AG09309 (cell line): ENCODE results near the gene S100G.
"Not testable (repeated sequence)": the region's sequence is repeated elsewhere in the genome, so short reads cannot be mapped to it uniquely, and the experiment has no call there.

Source experiments
- DNase-seq: peaks from one replicate; pipeline ENCODE4 v3.0.0-alpha.2; 2010; ENCODE audit warnings: low read depth
- H3K4me3 ChIP-seq: 2 replicates; pipeline ENCODE4 v1.5.1; 2011; ENCODE audit warnings: mild to moderate bottlenecking, low read depth, low read length, moderate library complexity; ENCODE audit not compliant: control insufficient read depth
- TF ChIP-seq, protein P1 (sequence below): IDR thresholded peaks from 2 replicates; pipeline ENCODE4 v1.5.1; 2011; ENCODE audit warnings: mild to moderate bottlenecking, low read depth, low read length, inconsistent platforms; ENCODE audit not compliant: insufficient read depth, control insufficient read depth; ENCODE audit errors: missing control alignments

S100G gene, protein sequence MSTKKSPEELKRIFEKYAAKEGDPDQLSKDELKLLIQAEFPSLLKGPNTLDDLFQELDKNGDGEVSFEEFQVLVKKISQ

DNA sequence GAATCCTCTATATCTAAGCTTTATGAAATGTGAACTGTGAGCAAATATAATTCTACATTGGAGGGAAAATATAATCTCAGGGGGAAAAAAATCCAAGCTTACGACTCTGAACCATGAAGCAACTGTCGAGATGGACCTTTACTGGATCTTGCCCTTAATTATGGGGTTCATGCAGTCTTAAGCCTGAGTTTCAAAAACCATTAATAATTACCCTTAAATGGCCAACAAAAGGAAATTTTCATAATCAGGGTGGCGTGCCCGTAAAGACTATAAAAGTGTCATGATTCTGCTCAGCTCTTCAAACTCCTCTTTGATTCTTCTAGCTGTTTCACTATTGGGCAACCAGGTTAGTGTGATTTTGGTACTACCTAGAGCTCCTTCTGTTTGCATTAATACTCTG lies at the start of gene S100G:
Gene S100G (plus strand): TSS at position 301 of the 400 bp plus-strand sequence. CDS start 849 bp downstream, outside the sequence.
- TF ChIP-seq, protein P1, sequence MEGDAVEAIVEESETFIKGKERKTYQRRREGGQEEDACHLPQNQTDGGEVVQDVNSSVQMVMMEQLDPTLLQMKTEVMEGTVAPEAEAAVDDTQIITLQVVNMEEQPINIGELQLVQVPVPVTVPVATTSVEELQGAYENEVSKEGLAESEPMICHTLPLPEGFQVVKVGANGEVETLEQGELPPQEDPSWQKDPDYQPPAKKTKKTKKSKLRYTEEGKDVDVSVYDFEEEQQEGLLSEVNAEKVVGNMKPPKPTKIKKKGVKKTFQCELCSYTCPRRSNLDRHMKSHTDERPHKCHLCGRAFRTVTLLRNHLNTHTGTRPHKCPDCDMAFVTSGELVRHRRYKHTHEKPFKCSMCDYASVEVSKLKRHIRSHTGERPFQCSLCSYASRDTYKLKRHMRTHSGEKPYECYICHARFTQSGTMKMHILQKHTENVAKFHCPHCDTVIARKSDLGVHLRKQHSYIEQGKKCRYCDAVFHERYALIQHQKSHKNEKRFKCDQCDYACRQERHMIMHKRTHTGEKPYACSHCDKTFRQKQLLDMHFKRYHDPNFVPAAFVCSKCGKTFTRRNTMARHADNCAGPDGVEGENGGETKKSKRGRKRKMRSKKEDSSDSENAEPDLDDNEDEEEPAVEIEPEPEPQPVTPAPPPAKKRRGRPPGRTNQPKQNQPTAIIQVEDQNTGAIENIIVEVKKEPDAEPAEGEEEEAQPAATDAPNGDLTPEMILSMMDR, result no peak
- H3K4me3 ChIP-seq, result no peak within 1 kb of the TSS
- no peak for DNase-seq

DNA sequence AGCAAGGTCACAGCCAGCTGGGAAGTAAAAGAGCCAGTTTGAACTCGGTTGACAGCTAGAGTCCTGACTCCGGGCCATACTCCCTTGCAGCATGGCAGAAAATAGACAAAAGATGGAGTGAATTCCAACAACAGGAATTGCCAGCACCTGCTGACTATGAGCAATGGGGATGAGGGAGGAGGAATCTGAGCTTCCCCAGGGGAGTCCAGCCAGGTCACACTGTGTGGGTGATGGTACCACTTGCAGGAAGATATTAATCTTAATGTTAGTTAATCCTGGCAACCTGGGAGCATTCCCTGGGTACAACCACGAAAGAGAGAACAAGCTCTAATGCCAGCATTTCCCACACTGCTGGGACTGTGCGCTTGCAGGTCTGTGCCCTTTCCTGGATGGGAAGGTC lies 48.1 kb upstream of the S100G start:
- TF ChIP-seq, protein P1, result no peak
- no peak for DNase-seq
- H3K4me3 ChIP-seq, result no peak overlapping the region

DNA sequence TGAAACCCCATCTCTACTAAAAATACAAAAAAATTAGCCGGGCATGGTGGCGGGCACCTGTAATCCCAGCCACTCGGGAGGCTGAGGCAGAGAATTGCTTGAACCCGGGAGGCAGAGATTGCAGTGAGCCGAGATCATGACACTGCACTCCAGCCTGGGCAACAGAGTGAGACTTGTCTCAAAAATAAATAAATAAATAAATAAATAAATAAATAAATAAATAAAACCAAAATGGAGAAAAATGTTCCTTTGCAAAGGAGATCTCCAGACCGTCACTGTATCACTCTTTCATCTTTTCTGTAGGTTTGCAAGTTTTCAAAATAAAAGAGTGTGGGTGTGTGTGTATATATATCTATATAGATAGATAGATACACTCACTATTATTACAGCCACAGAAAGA lies 46.7 kb upstream of the S100G start:
- DNase-seq, H3K4me3 ChIP-seq: not testable (repeated sequence)

DNA sequence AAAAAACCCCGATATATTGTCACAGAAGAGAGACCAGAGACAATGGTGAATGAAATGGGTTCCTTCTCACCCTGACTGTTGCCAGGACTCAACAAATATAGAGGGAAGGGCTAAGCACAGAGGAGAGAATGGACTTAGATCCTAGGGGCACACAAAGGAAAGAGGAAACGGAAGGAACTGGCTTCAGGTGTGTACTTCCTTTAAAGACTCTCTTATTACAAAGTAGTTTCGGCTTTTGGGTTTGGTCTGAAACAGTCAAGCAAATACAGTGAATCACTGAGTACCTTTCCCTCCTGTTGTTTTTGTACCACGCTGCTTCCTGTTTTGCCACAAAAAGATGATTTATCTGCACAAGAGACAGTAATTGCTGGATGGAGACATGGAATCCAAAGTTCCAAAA lies 46.1 kb upstream of the S100G start:
- no peak for DNase-seq
- TF ChIP-seq, protein P1, result no peak
- no peak overlapping the region for H3K4me3 ChIP-seq

DNA sequence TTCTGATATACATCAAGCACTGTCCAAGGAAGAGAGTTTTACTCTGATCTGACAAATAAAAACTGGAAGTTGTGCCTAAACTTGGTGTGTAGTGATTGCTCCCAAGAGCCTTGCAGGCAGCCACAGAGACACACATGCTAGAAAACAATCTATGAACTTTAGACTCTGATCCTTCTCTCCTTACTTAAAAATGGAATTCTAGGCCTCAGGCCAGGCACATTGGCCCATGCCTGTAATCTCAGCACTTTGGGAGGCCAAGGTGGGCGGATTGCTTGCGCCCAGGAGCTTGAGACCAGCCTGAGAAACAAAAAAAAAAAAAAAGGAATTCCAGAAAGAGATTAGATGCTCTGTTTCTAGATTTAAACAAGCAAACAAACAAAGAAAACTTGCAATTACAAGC lies 45.6 kb upstream of the S100G start:
- no peak overlapping the region for H3K4me3 ChIP-seq
- DNase-seq, result no peak
- TF ChIP-seq, protein P1, result no peak

DNA sequence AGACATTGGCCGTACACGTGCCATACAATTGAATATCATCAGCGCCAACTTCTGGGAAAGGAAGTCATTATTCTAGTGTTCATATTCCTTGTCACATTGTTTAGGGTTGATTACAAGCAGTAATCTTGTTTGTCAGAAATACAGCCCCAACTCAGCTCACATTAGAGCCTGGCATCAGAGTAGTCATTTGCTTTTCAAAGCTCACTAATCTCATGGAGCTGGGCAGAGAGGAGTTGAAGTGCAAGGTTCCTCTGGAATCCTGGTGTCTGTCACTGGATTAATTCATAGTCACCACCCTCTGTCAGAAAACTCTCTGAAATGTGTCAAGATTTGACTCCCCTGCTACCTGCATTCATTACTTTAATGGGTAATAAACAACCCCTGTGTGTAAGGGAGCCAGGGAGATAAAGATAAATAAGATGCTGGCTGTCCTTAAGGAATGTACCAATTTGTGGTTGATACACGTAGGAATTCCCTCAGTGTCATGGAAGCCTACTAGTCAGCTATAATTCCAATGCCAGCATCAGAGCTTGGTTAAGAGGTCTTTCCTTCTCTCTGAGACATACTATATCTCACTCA lies 43.7 kb upstream of the S100G start:
- no peak overlapping the region for H3K4me3 ChIP-seq
- TF ChIP-seq, protein P1, result no peak
- DNase-seq, result no peak

DNA sequence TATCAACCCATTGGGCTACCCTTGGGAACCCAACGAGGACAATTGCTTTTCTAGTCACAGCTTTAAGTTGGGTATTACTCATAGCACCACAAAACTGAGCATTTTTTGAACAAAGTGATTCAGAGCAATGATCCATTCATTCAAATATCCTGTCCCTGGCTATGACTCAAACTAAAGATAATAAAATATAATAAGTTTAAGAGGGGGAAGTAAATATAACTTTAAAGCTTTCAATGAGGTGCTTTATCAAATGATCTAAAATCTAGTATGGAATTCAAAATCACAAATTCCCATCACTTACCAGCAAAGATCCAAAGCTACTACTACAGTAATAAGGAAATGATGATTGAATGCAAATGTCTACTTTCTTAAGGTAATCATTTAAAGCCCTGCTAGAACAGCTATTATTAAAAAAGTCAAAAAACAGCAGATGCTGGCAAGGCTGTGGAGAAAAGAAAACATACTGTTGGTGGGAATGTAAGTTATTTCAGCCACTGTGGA lies 39.8 kb upstream of the S100G start:
- TF ChIP-seq, protein P1, result no peak
- DNase-seq, result no peak
- H3K4me3 ChIP-seq, result no peak overlapping the region

DNA sequence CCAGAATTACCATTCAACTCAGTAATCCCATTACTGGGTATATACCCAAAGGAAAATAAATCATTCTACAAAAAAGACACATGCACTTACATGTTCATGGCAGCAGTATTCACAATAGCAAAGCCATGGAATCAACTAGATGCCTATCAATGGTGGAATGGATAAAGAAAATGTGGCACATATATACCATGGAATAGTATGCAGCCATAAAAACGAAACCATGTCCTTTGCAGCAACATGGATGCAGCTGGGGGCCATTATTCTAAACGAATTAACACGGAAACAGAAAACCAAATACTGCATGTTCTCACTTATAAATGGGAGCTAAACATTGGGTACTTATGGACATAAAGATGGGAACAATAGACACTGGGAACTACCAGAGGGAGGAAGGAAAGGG lies 39.3 kb upstream of the S100G start:
- not testable (repeated sequence) for DNase-seq

More for the DNA sequence above, 39.3 kb upstream of the S100G start:
- H3K4me3 ChIP-seq, result not testable (repeated sequence)
